SK-N-SH treated with all-trans-retinoic acid at 6 μM for 48 hours (cell line): ENCODE measurements around the gene RGS9.

Experiments
- ATAC-seq: fragments of 200-7000 bp; cut with Tn5 transposase; 3 replicates; pipeline ENCODE4 v1.9.1; 2020; ENCODE audit warnings: mild to moderate bottlenecking, moderate library complexity
- ARNTL ChIP-seq: fragments of 450-650 bp; formaldehyde crosslinking; IDR thresholded peaks from 2 replicates; pipeline ENCODE4 v1.5.0; 2020; ENCODE audit warnings: low read depth, mild to moderate bottlenecking, moderate library complexity, borderline replicate concordance
- BACH2 ChIP-seq: fragments of 250-450 bp; sonication (Bioruptor Pico); IDR thresholded peaks from 2 replicates; pipeline ENCODE4 v1.9.0; 2021; ENCODE audit warnings: mild to moderate bottlenecking, borderline replicate concordance
- CREB5 ChIP-seq: fragments of 250-450 bp; sonication (Bioruptor Pico); IDR thresholded peaks from 2 replicates; pipeline ENCODE4 v1.5.1; 2020; ENCODE audit warnings: low read depth, mild to moderate bottlenecking, moderate library complexity
- CSDC2 ChIP-seq: fragments of 250-450 bp; sonication (Bioruptor Pico); IDR thresholded peaks from 2 replicates; pipeline ENCODE4 v1.5.0; 2020; ENCODE audit warnings: mild to moderate bottlenecking, moderate library complexity
- ESRRG ChIP-seq: fragments of 250-450 bp; sonication (Bioruptor Pico); IDR thresholded peaks from 2 replicates; pipeline ENCODE4 v1.6.1; 2021; ENCODE audit warnings: mild to moderate bottlenecking
- GLIS3 ChIP-seq: fragments of 250-450 bp; sonication (Bioruptor Pico); IDR thresholded peaks from 2 replicates; pipeline ENCODE4 v1.5.0; 2020; ENCODE audit warnings: mild to moderate bottlenecking, moderate library complexity
- OSR1 ChIP-seq: fragments of 250-450 bp; sonication (Bioruptor Pico); IDR thresholded peaks from 2 replicates; pipeline ENCODE4 v1.8.0; 2022; ENCODE audit warnings: moderate library complexity, mild to moderate bottlenecking, inconsistent platforms
- PPARA ChIP-seq: fragments of 250-450 bp; sonication (Bioruptor Pico); IDR thresholded peaks from 2 replicates; pipeline ENCODE4 v1.5.0; 2020; ENCODE audit warnings: mild to moderate bottlenecking, borderline replicate concordance
- SNAI2 ChIP-seq: fragments of 250-450 bp; sonication (Bioruptor Pico); IDR thresholded peaks from 2 replicates; pipeline ENCODE4 v1.5.0; 2020; ENCODE audit warnings: mild to moderate bottlenecking, moderate library complexity
- TCF4 ChIP-seq: fragments of 250-450 bp; sonication (Bioruptor Pico); IDR thresholded peaks from 2 replicates; pipeline ENCODE4 v1.8.0; 2021; ENCODE audit warnings: mild to moderate bottlenecking, moderate library complexity, borderline replicate concordance
- TOX ChIP-seq: fragments of 250-450 bp; sonication (Bioruptor Pico); IDR thresholded peaks from 2 replicates; pipeline ENCODE4 v1.8.0; 2021; ENCODE audit warnings: mild to moderate bottlenecking, moderate library complexity, borderline replicate concordance
- TSHZ2 ChIP-seq: fragments of 250-450 bp; sonication (Bioruptor Pico); IDR thresholded peaks from 2 replicates; pipeline ENCODE4 v1.5.0; 2020; ENCODE audit warnings: mild to moderate bottlenecking, moderate library complexity
- ZC3H10 ChIP-seq: fragments of 250-450 bp; sonication (Bioruptor Pico); IDR thresholded peaks from 2 replicates; pipeline ENCODE4 v1.5.1; 2021; ENCODE audit warnings: mild to moderate bottlenecking, moderate library complexity
- ZFP3 ChIP-seq: fragments of 250-450 bp; sonication (Bioruptor Pico); IDR thresholded peaks from 2 replicates; pipeline ENCODE4 v1.5.0; 2020; ENCODE audit warnings: mild to moderate bottlenecking, moderate library complexity
- ZFP30 ChIP-seq: fragments of 450-650 bp; formaldehyde crosslinking; IDR thresholded peaks from 2 replicates; pipeline ENCODE4 v1.5.0; 2022; ENCODE audit warnings: mild to moderate bottlenecking, moderate library complexity
- ZNF565 ChIP-seq: fragments of 450-650 bp; formaldehyde crosslinking; conservative IDR thresholded peaks from 2 replicates; pipeline ENCODE4 v1.5.0; 2020; ENCODE audit warnings: low read depth, mild to moderate bottlenecking, moderate library complexity
- ZNF70 ChIP-seq: fragments of 450-650 bp; formaldehyde crosslinking; IDR thresholded peaks from 2 replicates; pipeline ENCODE4 v1.5.0; 2020; ENCODE audit warnings: mild to moderate bottlenecking, moderate library complexity
- ZNF8 ChIP-seq: fragments of 450-650 bp; formaldehyde crosslinking; IDR thresholded peaks from 2 replicates; pipeline ENCODE4 v1.5.0; 2020; ENCODE audit warnings: mild to moderate bottlenecking, moderate library complexity
- TF ChIP-seq, protein P1 (sequence below): fragments of 250-450 bp; sonication (Bioruptor Pico); IDR thresholded peaks from 2 replicates; pipeline ENCODE4 v1.5.1; 2021; ENCODE audit warnings: mild to moderate bottlenecking, moderate library complexity
- TF ChIP-seq, protein P2 (sequence below): fragments of 250-450 bp; sonication (Bioruptor Pico); IDR thresholded peaks from 2 replicates; pipeline ENCODE4 v1.8.0; 2020; ENCODE audit warnings: mild to moderate bottlenecking, moderate library complexity, borderline replicate concordance

Gene RGS9

DNA sequence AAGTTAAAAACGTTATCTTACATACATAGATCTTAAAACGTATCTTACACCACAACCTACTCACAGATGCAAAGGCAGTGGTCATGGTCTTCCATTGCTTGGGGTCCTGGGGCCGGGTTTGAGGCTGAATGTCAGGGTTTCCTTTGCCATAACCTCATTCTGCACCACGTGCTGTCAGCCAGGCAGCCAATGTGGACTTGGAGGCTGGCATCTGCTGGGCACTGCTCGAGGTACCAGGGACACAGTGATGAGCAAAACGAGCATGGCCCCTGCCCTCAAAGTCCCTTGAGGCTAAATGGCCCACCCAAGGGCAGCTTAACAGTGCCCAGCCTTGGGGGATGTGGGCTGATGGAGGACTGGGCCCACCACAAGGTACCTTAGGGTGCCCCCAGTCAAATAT lies 35.8 kb upstream of the RGS9 start:
- TF ChIP-seq TOX (no peak), ZNF565 (CRISPR knock-in tag) (no peak), ZFP3 (CRISPR knock-in tag) (no peak), OSR1 (no peak), ZFP30 (CRISPR knock-in tag) (no peak), ZC3H10 (CRISPR knock-in tag) (no peak)
- TF ChIP-seq, protein P1, sequence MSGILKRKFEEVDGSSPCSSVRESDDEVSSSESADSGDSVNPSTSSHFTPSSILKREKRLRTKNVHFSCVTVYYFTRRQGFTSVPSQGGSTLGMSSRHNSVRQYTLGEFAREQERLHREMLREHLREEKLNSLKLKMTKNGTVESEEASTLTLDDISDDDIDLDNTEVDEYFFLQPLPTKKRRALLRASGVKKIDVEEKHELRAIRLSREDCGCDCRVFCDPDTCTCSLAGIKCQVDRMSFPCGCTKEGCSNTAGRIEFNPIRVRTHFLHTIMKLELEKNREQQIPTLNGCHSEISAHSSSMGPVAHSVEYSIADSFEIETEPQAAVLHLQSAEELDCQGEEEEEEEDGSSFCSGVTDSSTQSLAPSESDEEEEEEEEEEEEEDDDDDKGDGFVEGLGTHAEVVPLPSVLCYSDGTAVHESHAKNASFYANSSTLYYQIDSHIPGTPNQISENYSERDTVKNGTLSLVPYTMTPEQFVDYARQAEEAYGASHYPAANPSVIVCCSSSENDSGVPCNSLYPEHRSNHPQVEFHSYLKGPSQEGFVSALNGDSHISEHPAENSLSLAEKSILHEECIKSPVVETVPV (CRISPR knock-in tag), result no peak
- TF ChIP-seq, protein P2, sequence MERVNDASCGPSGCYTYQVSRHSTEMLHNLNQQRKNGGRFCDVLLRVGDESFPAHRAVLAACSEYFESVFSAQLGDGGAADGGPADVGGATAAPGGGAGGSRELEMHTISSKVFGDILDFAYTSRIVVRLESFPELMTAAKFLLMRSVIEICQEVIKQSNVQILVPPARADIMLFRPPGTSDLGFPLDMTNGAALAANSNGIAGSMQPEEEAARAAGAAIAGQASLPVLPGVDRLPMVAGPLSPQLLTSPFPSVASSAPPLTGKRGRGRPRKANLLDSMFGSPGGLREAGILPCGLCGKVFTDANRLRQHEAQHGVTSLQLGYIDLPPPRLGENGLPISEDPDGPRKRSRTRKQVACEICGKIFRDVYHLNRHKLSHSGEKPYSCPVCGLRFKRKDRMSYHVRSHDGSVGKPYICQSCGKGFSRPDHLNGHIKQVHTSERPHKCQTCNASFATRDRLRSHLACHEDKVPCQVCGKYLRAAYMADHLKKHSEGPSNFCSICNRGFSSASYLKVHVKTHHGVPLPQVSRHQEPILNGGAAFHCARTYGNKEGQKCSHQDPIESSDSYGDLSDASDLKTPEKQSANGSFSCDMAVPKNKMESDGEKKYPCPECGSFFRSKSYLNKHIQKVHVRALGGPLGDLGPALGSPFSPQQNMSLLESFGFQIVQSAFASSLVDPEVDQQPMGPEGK (CRISPR knock-in tag), result no peak
- no peak for ATAC-seq

DNA sequence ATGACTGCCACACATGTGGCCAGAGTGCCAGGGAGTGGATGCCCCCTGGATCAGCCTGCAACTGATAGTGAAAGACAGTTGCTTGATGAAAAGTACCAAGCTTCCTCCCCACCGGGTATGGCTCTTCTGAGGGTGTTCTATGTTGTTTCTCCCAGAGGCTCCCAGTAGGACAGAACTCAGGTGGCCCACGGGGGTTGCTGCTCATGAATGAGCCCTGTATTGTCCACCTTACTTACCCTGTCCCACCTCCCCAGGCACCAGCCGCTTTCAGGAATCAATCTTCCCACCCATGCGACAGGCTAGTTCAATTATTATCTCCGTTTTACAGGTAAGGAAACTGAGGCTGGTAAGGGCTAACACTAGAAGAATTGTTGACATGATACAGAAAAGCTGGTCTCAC lies 34.9 kb upstream of the RGS9 start:
- no peak for ATAC-seq
- TF ChIP-seq BACH2 (CRISPR knock-in tag) (no peak), TOX (no peak), CREB5 (no peak), GLIS3 (no peak), OSR1 (no peak), PPARA (CRISPR knock-in tag) (no peak), TSHZ2 (CRISPR knock-in tag) (no peak), SNAI2 (no peak), ZNF8 (no peak), ZFP30 (CRISPR knock-in tag) (no peak), ZC3H10 (CRISPR knock-in tag) (no peak), ESRRG (CRISPR knock-in tag) (no peak), ARNTL (CRISPR knock-in tag) (no peak), TCF4 (no peak), ZNF565 (CRISPR knock-in tag) (no peak)
- TF ChIP-seq, protein P1 (CRISPR knock-in tag), result no peak
- TF ChIP-seq, protein P2 (CRISPR knock-in tag), result no peak

GRCh38 chr17:65102788-65103187 lies 34.4 kb upstream of the RGS9 start:
- TF ChIP-seq TCF4 (no peak), ZNF70 (CRISPR knock-in tag) (no peak), TSHZ2 (CRISPR knock-in tag) (no peak), CSDC2 (CRISPR knock-in tag) (no peak), ZFP30 (CRISPR knock-in tag) (no peak)
- no peak for ATAC-seq
